Ramos (cell line): ENCODE measurements around the gene DENND1A.
"Not testable (repeated sequence)": the region's sequence is repeated elsewhere in the genome, so short reads cannot be mapped to it uniquely, and the experiment has no call there.

ENCODE experiments used
- in situ Hi-C: fragments of 300-500 bp; cut with MboI; formaldehyde crosslinking; loops from one replicate; pipeline ENCODE4 v1.14.3; 2022; ENCODE audit warnings: low sequenced_read_pairs; ENCODE audit not compliant: unreplicated experiment

The DENND1A gene

DNA sequence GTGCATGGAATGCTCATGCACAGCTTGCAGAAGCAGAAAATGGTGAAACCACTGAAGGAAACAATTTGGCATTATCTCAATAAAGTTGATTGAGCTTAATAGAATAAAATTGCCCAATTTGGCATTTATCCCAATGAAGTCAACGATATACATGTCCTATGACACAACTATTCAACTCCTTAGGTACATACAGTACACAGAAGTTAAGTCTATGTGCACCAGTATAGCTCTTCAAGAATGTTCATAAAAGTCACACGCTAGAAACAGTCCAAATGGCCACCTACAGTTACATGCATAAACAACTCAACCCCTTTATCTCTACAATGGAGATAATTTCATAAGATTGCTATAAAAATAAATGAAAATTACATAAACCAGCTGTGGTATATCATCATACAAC lies 184.5 kb downstream of the DENND1A start:
- in situ Hi-C loops, result no loop called here

DNA sequence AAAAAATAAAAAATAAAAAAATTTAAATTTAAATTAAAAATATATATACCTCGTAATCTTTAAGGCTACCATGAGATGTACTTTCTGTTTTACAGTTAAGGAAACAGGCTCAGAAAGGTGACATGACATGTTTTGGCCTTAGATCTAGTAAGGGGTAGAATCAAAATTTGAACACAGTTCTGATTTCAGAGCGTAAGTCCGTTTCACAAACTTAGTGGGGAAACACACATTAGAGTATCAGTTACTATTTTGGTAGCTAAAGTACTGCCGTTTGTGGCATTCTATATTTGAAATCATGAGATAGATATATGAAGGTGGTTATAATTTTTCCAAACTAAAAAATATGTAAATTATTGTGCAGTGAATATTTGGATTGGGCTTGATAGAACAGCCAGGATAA lies 186.2 kb downstream of the DENND1A start:
- in situ Hi-C loops, result no loop called here

DNA sequence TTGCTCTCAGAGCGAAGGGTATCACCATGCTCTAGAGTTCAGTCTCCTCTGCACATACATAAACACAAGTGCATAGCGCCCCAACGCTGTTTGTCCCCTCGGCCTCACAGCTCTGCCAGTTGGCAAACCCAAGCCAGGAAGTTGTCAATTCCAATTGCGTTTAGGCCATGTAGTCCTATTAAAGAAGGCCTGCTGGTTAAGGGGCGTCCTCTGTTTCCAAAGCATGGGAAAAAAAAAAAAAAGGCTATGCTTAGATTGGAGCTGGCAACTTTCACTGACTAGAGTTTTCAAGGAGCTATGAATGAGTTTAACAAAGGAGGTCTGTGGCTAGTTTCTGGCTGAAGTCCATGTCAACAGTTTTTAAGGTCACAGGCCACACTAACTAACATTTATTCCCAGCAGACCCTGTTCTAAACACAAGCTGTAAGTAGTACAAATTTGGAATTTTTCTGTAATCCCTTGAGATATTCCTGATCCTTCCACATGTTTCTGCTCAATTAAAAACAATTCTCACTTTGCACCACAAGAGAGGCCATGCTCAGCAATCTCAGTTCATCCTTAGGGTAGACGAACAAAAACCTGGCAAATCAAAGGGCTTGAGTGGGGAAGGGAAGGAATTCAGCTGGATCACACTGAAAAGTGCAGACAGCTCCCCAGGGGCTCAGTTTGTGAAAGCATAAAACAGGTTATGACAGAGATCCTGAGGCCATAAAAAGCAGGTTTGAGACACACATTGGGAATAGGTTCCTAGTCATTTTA lies 187.7 kb downstream of the DENND1A start:
- in situ Hi-C loops, result no loop called here

DNA sequence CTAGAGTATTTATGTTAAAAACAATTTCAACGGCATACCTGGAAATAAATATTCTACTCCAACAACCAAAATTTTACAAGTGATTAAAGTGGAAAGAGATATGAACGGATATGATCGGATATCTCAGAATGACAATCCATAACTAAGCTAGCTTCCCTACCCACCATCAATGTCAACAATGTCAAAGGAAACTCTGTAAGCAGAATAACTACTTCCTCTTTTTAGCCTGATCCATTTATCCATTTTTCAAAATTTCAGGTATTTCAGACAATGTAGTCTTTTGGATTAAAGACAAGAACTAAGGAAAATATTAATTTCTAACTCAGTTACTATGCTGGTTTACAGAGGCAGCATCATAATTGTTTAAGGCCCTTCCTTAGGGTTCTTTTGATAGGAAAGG lies 188.7 kb downstream of the DENND1A start:
- in situ Hi-C loops, result no loop called here

DNA sequence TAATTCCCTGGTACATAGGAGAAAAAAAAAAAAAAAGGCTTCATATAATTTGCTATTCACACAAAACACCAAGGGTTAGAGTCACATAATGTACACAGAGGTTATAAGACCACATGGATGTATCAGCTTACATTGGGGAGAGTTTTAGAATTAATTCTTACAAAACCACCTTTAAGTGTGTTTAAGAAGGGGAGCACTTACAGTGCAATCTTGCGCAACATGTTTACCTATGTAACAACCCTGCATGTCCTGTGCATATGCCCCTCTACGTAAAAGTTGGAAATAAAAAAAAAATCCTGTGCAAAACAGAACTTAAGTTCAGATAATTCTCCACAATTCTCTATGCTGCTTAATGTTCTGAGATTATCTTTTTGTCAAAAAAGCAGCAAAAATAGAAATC lies 190.0 kb downstream of the DENND1A start:
- in situ Hi-C loops, result no loop called here

DNA sequence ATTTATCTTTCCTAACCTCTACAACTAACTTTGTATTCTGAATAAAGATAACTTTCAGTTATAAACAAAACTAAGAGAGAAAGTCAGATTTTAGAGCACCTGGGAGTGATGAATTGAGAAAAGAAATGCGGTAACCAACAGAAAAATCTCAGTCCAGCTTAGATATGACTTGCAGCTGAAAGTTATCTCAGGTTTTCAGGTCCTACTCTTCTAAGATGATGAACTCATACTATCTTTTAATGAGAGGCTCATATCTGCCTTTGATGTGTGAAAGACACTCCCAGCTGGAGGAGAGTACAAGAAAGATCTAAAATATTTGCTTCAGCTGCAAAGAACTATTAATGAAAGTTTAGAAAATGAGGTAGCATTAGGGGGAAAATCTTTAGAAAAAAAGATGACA lies 190.5 kb downstream of the DENND1A start:
- in situ Hi-C loops, result no loop called here

DNA sequence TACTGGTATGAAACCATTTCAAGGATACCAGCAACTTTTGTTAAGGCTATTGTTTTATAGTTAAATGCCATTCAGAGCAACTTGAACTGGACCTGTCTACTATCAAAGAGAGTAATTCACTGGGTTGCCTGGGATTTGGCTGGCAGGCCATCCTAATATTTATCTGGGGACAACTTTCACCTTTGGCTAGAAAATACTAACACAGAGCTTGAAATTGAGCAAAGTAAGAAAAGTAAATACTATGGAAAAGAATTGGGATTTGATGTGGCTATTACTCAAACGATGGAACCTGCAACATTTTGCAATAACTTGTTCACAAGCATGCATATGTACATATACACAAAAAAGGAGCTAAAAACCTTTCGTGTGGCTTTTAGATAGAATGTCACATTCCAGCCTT lies 191.3 kb downstream of the DENND1A start:
- in situ Hi-C loops, result no loop called here

DNA sequence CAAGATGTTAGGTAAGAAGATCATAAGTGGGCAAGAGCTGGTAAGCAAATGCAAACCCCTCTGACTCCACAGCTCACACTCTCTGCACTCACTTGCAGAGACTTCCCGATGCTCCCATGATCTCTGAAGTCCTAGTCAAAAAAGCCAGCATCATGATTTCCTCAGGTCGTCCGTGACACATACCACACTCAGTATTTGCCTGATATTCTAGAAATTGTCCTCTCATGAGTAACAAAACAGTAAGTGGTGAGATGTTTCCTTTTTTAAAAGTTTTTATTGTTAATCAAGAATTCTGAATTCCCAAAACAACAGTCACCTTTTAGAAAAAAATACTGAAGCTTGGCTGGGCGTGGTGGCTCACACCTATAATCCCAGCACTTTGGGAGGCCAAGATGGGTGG lies 194.6 kb downstream of the DENND1A start:
- in situ Hi-C loops, result no loop called here

DNA sequence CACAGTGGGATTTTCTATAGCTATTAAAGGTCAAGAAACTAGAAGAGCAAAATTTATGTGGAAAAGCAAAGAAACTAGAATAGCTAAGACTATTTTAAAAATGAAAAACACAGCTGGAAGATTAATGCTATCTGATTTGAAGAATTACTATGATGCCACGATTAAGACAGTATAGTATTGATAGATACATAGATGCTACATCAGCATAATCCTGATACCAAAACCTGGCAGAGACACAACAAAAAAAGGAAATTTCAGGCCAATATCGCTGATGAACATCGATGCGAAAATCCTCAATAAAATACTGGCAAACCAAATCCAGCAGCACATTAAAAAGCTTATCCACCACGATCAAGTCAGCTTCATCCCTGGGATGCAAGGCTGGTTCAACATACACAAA lies 201.4 kb downstream of the DENND1A start:
- in situ Hi-C loops, result not testable (repeated sequence)

DNA sequence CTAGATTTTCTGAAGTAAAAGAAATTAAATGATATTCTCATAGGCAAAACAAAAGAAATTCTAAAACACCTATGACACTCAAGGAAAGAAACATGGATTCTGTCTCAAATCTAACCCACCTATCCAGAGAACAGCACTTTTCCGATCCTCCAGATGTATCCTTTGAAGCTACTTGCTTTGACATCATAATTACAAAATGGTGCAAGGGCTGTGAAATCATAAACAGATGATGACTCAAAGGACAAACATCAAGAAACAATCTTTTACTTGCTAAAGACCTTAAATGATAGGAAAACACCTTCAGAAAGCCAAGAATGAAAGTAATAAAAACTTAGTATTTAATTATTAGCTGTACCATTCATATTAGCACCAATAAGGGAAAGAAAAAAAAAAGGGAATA lies 202.6 kb downstream of the DENND1A start:
- in situ Hi-C loops, result no loop called here

DNA sequence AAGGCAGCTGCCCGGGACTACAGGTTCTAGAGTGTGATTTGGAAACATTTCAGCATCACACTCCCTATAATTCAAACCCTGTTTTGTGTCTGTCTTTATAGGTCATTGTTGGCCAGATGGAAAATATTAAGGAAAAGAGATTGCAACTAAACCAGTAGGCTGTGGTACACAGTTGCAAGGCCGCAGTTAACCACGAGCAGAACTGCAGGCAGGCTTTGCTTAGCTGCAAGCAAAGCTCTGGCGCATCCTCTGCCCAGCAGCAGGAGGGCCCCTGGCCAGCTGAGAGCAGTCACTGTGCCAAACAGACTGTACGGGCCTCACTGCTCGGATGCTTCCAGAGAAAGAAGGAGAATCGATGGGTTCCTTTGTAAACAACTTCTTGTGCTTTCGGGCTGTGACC lies 204.5 kb downstream of the DENND1A start:
- in situ Hi-C loops, result no loop called here

DNA sequence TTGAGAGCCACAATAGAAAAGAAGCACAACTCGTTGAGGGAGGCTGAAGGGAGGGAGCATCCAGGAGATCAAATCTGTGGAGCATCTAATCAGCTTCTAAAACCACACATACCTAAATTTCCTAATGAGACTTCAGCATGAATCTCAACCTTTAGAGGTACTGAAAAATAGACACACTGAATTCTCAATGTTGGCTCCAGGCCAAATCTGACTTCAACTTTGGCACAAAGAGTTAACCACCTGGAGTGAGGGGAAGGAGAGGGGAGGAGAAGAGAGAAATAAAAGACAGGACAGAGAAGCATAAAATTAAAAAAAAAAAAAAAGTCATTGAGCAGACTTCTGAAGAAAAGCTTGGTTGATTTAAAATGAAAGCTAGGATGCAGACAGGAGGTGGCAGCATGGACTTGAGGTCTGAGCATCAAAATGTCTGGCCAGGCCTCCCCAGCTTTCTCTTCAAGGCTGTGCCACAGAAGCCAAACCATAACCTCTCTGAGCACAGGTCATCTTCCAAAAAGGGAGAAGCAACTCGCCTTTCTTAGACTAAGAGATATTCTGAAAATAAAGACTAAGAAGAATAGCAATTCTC lies 205.6 kb downstream of the DENND1A start:
- in situ Hi-C loops, result no loop called here

DNA sequence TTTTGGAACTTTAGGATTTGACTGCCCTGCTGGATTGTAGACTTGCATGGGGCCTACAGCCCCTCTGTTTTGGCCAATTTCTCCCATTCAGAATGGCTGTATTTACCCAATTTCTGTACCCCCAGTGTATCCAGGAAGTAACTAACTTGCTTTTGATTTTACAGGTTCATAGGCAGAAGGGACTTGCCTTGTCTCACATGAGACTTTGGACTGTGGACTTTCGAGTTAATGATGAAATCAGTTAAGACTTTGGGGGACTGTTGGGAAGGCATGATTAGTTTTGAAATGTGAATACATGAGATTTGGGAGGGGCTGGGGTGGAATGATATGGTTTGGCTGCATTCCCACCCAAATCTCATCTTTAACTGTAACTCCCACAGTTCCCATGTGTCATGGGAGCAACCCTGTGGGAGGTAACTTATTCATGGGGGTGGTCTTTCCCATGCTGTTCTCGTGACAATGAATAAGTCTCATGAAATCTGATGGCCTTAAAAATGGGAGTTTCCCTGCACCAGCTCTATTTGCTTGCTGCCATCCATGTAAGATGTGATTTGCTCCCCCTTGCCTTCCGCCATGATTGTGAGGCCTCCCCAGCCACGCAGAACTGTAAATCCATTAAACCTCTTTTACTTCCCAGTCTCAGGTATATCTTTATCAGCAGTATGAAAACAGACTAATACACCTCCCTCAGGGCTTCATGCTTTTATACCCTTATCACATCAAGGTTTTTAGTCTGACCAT lies 206.6 kb downstream of the DENND1A start:
- in situ Hi-C loops, result no loop called here

DNA sequence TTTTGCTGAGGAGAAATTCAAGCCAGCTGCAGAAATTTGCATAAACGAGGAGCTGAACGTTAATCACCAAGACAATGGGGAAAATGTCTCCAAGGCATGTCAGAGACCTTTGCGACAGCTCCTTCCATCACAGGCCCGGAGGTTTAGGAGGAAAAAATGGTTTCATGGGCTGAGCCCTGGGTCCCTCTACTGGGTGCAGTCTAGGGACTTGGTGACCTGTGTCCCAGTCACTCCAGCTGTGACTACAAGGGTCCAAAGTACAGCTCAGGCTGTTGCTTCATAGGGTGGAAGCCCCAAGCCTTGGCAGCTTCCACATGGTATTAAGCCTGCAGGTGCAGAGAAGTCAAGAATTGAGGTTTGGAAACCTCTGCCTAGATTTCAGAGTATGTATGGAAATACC lies 207.5 kb downstream of the DENND1A start:
- in situ Hi-C loops, result no loop called here

DNA sequence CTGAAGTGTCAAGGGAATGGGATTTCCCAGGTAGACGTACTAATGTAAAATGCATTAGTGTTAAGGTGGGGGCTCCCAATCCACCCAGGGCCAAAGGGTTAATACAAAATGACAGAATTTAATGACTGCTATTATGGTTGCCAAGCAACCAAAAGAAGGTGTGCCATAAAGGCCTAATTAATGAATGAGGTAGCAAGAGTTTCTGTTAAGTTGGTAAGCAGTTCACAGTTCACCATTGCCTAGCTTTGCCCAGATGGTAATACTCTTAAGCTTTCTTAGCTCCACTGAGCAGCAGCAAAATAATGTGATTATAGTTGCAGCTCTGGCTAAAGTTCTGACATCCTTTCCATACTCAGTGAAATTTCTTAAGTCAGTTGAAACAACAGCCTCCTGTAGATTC lies 211.7 kb downstream of the DENND1A start:
- in situ Hi-C loops, result no loop called here

DNA sequence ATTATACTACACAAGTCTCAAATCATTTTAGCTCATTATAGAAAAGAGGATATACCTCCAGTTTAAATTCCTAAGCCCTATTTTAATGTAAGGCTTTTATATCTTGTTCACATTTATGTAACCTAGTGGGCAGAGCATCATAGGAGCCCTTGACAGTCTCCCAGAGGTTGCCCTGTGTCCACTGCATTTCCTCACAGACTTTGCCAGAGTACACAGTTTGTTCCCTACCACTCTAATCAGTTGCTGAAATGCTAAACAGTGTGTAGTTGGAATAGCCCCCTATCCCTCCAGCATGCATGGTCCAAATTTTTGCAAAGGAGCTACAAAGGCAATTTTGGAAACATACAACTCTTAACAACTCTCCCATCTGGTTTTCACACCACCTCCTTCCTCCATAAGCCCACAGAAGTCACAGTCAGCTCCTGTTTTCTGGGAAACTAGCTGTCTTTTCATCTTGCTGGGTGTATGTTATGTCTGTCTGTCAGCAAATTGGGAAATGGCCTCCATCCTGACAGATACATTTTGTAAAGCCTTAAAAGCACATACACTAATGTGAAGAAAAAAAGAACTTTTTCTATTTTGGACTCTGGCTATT lies 212.2 kb downstream of the DENND1A start:
- in situ Hi-C loops, result no loop called here

DNA sequence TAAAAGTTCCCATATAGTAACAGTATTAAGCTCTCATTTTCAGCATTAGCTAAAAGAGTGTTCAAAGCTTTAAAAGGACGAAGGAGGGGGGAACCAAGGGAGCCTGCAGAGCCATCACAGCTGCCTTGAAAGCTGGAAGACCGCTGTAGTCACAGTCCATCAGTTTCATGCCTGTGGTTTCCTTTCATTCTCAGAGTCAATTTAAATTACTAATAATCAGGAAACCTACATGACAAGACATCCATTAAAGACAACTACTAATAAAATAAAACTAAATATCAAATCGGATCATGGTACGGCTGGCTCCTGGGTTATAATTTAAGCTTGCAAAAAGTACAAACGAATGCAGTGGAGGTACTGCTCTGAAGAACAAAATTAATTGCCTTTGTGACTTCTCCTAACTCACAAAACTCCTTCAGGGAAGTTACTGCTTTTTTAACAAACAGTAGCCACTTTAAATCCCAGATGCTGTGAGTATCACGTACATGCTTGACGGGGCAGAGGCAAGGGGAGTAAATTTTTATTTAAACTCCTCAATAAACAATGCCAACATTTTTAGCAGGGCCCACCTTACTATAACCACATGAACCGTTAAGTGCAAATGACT lies 213.5 kb downstream of the DENND1A start:
- in situ Hi-C loops, result no loop called here

DNA sequence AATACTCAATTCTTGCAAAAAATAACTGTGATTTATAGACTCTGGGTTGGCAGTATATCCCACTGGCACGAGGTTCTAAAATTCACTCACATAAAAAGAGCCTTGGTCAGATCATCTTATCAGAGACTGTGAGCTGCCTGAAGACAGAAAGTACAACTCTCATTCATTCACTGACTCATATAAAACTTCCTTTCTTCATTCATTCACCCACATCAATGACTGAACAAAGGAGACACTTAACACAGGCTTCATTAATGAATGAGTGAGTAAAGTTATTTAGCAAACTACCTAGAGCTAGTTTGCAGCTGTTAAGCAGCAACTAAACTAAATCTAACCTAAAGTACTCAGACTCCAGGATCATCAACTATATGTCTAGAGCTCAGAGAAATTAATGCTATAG lies 214.7 kb downstream of the DENND1A start:
- in situ Hi-C loops, result no loop called here

DNA sequence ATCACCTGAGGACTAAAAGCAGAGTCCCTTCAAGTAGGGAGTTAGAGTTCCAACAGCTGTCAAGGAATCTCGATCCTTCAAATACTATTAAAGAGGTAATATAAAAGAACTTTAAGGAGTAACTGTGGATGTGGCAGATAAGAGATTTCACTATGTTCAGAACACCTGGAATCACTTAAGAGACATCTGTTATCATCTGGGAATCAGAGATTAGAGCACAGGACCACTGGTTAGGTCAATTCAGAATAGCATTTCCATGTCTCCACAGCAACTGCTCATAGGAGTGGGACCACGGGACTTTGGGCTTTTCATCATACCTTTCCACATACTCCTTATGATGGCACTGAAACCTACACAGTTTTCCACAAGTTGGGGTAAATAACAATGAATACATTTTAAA lies 216.6 kb downstream of the DENND1A start:
- in situ Hi-C loops, result no loop called here

DNA sequence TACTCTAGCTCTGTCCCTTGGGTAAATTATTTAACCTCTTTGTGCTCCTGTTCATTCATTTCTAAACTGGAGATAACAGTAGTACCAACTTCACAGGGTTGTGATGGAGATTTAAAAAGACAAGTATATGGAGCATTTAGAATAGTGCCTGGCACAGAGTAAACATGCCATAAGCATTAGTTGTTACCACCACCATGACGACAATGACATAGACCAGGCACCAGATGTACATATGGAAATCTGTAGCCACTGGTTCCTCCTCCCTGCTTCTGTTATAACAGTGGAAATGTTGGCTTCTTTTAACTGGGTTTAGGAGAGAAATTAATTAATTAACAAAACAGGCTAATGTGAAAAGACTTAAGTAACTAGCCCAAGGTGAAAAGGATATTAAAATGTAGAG lies 217.5 kb downstream of the DENND1A start:
- in situ Hi-C loops, result no loop called here

DNA sequence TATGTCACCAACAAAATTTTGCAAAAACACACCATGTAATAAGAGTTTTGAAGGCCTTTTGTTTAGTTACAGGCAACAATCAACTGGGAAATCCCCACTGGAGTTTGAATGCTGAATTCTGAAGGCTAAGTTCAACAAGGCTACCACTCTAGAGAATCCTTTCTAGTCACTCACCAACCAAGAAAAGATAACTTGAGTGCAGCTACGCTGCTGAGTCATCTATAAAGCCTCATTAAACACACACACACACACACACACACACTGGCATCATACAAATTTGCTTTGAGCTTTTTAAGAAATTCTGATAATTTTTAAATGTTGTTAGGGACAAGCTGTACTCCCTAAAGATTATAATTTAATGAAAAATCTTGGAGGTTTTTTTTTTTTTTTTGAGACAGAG lies 219.6 kb downstream of the DENND1A start:
- in situ Hi-C loops, result no loop called here
